Stimulated activated CD4-positive, alpha-beta T cell treated with anti-CD3 and anti-CD28 coated beads, Interleukin-1b, Interleukin-23, amount 100 ng/mL, for 1 hour (primary cell): ENCODE data around the gene DERL2.

Experiments
- DNase-seq, 2 donors: peaks; one replicate each; pipeline ENCODE4 v3.0.0-alpha.2; 2020; ENCODE audit warnings: low read depth in 2 of 2

DERL2 gene

DNA sequence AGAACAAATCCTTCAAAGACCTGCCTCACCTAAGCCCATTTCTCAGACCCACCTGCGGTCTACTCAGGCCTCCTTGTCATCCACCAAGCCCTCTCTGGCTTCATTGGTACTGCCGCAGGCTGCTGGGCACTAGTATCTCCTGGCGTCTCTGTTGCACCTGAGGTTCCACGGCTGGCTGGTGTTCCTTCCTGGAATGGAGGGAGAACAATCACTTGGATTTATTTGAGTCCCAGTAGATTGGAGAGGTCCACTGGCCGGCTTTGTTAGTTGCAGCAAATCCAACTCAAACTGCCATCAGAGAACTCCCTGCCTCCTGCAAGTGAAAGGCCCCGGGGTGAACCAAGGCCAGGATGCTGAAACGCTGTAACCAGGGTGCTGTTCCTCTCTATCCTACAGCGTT is 15.7 kb upstream of the DERL2 start:
- no peak for DNase-seq

DNA sequence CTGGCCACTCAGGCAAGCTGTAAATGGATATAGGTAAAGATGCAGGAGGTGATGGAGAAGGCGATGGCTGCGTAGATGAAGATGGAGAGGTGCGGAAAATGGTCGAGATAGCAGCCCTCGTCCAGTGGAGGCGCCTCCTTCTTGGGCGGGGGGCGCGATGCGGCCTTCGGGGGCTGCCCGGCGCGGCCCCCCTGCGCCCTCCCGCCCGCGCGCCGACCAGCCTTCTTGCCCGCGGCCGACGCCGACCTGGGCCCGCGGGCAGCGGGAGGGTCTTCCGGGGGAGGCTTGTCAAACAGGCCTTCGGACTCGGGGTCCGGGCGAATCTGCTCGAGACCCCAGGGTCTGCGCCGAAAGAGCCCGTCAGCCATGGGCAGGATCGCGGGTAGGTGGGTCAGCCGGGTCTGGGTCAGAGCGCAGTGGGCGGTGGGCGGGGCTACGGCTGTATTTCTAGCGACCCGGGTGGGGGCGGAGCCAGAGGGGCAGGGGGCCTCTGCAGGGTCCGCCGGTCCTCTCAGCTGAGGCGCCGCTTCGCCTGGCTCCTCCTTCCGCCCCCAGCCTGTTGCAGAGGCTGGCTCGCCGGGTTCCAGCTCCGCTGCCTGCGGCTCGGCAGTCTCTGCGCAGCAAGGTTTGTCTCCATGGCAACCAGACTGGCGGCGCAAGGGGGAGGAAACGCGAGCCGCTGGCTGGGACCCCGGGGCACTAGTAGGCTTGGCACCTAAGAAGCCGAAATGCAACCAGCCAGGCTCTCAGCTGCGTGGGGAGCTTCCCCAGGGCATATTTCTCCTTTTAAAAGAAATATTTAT is 14.8 kb upstream of the DERL2 start:
- peak; percentile 36 for DNase-seq

DNA sequence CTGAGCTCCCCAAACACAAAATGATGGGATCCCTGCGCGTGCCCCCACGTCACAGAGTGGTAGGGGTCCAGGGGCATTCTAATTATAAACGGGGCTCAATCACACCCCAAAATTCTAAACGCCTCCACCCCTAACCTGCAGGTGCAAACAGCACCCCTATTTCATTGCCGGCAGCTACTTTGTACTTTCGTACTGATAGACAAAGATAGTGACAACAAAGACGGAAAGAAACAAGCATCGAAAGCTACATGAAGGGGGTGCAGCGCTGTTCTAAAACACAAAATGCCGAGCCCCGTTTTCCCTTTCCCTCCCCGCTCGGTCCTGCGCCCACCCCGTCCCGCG is 14.2 kb upstream of the DERL2 start:
- no peak for DNase-seq

DNA sequence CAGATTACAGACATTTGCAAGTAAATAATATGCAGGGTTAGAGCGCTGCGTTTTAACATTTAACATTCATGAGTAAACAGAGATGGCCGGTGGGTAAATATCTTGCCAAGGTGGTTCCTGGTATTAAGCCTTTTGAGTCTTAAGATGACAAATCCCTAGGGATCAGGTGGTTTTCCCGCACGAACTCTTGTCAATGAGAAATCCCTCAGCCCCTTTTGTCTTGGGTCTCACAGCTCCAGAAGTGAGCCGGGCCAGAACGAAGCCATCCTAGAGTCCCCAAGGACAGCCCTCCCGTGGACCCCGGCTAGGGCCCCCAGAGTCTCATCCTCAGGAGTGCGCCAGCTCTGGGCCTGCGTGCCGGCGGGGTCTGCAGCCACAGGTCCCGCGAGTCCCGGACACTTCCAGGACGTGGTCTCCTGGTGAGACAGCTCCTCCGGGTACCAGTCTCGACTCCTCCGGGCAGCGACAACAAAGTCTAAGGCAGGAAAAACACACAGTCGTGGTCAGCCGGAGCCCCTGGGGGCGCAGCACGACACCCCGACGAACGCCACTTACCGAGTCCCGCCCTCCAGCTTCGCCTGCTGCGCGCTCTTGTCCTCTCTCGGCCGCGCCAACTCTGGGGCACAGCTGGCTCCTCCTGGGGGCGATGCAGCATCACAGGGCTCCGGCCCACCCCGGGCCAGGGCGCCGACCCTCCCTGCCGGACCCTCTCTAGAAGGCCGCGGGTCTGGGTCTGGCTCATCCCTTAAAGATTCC is 13.7 kb upstream of the DERL2 start:
- DNase-seq, result no peak

DNA sequence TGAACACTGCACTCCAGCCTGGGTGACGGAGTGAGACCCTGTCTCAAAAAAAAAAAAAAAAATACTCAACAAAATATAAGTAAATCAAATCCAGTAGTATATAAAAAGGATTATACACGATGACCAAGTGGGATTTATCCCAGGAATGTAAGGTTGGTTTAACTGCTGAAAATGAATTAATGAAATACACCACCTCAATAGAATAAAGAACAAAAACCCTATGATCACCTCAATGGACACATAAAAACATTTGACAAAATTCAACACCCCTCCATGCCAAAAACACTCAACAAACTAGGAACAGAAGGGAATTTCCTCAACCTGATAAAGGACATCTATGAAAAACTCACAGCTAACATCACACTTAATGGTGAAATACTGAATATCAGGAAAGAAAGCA is 7.0 kb upstream of the DERL2 start:
- DNase-seq, result no peak

DNA sequence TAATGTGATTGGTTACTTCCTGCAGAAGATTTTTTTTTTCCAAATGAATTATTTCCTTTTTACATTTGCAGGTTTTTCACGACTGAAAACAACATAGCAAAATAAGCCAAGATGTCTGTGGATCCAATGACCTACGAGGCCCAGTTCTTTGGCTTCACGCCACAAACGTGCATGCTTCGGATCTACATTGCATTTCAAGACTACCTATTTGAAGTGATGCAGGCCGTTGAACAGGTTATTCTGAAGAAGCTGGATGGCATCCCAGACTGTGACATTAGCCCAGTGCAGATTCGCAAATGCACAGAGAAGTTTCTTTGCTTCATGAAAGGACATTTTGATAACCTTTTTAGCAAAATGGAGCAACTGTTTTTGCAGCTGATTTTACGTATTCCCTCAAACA is 2.8 kb upstream of the DERL2 start:
- DNase-seq, result no peak

DNA sequence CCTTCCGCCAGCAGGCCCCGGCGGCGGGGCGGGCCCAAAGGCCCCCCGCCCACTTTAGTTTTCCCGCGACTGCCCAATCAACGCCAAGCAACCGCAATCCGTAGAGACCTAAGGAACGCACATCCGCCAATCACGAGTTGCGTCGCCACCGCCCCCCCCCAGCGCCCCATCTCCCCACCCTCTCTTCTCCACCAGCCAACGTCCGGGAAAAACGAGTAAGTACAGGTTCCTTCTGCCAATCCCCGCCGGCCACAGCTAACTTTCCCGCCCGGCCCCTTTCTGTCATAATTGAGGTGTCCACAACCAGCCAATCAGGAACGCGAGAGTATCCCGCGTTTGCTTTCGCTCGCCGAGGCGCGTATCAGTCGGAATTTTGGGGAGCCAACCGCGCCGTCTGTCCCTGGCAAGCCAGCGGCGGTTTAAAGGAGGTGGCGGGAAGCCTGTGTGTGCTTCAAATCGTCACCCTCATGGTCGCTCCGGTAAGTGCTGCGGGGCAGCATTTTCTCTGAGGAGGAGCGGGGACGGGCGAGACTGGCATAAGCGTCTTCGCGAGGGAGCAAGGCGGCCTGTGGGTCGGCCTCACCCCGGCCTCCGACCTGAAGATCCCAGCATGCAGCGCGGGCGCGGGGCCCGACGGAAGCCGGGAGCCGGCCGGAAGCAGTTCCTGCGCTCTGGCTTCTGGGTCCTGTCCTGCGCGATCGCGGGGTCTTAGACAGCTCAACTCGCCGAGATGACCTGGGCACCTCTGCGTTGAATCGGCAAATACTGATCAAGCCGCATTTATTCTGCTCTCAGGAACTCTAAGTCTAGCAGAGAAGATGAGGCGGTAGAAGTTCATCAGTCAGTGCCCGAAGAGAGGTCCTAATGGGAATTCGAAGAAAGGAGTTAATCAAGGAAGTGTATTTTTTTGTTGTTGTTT is 487 bp upstream of the DERL2 start, which contains the start of gene MIS12:
MIS12 (plus strand) TSS at position 361 of the 919 bp plus-strand sequence. CDS start 2,297 bp downstream, outside the sequence.
- peak; percentile 88 to 97 for DNase-seq

DNA sequence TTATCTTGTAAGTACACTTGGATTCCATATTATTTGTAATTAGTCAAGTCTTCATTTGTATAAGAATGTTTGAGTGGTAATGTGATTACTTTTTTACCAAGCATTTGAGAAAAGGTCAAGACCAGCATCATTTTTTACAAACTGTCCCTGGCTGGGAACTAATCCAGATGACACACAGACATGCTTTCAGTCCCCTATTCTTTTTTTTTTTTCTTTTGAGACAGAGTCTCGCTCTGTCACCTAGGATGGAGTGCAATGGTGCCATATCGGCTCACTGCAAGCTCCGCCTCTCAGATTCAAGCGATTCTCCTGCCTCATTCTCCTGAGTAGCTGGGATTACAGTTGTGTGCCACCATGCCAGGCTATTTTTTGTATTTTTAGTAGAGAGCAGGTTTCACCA is 4.5 kb downstream of the DERL2 start:
- DNase-seq, result no peak

DNA sequence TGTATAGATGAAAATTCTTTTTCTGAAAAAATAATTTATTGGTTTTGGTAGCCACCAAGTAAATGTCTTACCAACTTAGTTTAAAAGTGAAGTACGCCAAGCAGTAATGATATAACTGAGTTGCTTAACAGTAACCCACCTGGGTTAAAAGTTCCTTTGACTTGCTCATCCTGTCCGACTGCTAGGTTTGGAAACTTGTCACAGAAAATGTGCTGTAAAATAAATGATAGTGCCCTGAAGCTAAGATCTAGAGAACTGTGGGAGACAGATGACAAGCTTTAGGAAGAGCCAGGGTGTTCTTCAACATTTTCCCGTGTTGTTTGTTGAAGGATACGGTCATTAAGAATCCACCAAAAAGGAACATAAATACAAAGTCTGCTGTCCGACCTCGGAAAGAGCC is 5.0 kb downstream of the DERL2 start:
- DNase-seq, result no peak

DNA sequence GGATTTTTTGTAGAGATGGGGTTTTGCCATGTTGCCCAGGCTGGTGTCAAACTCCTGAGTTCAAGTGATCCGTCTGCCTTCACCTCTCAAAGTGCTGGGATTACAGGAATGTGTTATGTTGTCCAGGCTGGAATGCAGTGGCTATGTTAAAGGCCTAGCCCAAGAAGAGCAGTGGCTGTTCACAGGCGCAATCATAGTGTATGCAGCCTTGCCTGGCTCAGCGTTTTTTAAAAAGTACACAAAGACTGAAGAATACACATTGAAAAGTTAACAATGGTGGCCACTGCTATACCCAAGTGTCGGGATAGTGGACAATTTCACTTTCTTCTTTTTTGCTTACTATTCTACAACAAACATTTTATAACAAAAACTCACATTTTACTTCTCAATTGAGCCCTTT is 7.0 kb downstream of the DERL2 start:
- DNase-seq, result no peak

DNA sequence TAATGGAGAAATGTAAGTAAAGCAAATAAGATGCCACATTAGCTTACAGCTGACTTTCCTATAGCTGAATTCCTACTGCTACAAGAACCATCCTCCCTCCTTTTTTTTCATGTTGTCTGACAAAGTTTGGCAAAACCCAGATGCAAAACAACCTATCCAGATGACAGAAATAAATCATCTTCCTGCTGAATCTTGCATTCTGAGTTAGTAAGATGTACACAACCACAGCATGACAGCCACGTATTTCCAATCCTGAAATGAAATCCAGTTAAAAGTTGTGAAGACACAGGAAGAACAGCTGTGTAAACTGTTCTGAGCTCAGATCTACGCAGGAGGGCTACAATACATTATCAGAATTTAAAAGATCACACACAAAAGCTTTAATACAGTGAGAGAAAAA is 12.1 kb downstream of the DERL2 start:
- no peak for DNase-seq

DNA sequence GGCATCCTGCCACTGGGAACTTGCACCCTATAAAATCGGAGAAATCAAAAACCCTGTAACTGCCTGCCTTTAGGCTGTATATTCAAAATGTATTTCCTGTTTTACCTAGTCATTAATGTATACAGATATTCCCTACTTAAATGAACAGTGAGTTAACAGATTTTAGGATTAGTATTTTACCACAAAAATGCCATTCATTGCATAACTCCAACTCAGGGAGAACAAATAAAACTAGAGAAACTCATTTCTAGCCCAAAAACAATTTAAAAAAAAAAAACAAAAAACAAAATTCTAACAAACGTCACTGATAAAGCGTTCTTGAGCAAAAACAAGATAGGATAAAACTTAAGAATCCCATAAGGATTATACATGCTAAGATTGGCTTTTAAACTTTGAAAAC is 13.5 kb downstream of the DERL2 start:
- no peak for DNase-seq

DNA sequence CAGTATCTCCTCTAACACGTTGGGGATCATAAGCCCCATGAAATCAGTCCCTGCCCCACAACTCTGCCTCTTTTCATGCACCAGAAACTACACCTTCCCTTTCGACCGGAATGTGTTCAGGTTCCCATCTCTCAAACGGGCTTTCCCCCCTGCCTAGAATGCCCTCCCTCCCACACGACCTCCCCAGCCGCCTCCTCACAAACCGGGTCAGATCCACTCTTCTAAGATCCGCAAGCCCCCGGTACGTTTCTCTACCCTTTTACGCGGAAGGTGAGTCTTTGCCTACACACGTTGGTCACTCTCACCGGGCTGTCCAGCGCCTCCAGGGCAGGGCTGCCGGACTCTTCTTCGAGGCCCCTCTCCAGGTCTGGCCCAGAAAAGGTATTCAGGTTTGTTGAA is 17.9 kb downstream of the DERL2 start:
- no peak for DNase-seq

DNA sequence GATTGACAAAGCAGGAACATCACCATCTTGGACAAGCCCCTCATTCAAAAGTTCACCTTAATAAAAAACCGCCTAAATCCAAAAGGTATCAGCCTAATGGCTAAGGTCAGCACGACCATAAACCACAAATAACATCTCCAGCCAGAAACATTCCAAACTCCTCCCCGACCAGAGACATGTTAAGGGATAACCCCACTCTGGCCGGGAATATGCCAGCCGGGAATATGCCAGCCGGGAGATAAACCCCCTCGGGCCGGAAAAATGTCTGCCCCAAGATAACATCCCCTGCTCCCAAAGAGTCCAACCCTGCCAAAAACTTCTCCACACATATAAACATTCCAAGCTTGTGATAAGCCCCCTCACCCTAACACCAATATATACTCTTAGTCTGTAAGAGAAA is 18.6 kb downstream of the DERL2 start:
- no peak for DNase-seq

DNA sequence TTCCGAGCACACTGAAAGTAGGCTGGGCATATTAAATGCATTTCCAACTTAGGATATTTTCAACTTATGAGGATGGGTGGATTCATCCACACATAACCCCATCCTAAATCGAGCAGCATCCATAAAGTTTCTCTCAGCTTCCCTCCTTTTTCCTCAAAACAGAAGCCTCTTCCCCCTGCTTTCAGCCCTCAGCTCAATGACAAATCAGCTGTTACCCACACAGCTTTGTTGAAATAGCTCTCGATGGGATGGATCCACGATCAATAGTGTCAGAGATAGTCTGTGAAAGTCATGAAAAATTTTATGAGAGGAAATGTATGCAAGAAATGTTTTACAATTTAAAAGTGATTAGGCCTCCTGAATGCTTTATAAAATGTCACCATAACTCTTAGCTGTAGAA is 19.7 kb downstream of the DERL2 start:
- no peak for DNase-seq

DNA sequence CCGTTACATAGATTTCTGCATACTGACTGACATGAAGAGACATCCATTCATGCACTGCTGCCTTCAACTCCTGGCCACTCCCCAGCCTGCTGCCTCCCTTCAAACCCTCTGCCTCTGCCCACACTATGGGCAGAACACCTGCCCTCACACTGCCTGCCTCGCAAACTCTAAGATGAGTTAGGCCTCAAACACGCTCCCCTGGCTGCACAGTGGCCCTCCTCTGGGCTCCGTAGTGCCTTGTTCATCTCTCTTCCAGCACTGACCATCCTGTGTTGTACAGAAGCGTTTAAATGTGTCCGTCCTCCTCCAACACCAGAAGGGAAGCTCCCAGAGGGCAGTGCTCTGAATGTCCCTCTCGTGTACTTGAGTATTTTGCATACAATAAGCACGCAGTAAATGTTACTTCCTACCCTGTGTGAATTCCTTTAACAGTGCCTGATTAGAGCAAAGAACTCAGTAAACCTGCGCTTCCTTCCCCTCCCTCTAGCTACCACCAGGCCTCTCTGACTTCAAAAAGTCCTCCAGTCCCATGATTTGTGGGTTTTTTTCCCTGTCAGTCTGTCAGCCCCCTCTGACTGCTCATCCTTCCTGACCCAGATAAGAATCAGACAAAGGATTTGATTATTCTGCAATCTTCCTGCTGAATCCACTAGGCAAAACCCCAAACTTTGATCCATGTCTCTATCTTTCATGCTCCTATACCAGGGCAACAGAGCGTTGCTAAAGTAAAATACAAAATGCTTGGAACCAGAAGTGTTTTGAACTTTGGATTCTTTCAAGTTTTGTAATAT is 21.1 kb downstream of the DERL2 start:
- no peak for DNase-seq

DNA sequence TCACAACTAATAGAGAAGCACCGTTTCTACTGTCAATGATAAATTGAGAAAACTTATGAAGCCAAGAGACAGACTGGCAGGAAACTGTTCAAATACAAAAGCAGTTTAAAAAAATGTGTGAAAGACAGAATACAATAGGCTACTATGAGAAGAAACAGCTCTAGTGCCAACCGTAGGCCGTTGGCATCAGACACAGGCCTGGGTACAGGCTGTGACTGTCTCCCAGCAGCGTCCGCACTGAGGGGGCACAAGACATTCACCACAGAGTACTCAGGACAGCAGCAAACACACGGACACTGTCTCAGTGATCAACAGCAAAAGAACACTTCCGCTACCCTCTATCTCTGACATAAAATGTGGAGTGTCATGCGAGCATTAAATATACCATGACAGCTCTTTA is 39.2 kb downstream of the DERL2 start:
- no peak for DNase-seq

DNA sequence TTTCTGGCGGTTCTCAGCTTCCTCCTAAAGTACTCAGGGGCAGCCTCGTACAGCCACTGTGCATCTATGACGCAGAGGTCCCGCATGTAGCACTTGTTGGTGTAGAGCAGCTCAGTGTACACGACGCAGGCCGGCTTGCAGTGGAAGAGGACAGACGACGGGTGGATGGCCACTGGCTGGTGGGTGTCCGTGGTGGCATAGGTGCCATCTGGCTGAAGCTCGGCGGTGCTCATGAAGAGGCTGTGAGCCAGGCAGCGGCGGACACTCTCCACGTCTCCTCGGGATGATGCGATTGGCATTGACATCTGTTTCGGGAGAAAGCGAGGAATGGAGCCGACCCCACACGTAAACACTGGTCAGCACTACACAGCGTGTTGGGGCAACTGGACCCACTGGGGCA is 41.8 kb downstream of the DERL2 start:
- no peak for DNase-seq

DNA sequence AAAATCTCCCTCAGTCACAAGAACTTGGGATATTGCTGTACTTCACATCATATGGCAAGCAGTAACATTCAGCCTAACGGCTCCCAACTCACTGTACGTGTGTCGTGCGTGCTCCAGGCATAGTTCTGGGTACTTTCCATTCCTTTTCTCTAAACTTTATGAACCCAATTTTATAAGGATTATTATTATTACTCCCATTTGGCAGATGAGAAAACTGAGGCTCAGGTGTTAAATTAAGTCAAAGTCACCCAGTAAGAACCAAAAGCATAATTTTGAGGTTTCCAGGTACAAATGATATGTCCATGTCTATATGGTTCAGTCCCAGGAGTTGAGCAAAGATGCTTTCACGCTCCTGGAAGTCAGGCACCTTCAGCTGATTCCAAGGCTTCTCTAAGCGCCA is 42.2 kb downstream of the DERL2 start:
- DNase-seq, result no peak

DNA sequence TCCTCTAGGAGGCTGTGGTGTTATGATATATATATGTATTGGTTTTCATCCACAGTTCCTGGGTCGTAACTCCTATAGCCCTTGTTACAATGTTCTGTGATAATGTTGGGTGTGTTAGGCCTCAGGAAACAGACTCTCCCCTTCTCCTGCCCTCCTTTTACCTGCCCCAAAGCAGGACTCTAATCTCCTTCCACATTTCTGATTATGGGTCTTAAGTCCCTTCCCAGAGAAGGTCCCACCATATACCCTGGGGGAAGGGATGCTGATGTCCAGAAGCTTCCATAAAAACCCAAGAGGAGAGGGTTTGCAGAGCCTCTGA is 46.6 kb downstream of the DERL2 start:
- no peak for DNase-seq

DNA sequence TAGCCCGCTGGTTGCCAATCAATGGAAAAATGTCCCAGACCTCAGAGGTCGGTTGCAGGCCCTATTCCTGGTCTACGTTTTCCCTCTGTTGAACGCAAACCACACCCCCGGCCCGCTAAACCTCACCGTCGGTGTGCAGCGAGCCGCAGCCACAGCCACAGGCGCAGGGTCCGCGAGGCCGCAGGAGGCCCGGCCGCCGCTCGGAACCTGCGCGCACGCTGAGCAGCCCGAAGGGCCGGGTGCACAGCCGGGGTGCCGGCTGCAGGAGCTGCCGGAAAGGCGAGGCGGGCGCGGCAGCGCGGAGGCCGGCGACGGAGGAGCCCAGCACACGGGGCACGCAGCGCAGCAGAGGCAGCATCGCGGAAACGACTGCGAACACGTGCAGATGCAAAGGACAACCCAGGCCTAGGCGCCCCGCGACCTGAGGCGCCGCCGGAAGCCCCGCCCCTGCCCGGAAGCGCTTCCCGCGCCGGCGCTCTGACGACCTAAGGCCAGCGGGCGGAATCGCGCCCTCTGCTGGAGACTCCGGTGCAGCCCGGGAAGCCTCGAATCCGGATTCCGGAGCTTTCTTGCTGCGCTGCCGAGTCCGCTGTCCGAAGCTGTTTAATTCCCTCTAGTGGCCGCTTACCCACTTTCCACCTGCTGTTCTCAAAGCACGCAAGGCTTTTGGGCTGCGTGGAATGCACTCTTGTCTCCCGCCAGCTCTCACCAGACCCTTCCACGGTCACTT is 47.1 kb downstream of the DERL2 start, which contains the start of gene C1QBP:
C1QBP (minus strand) TSS at position 440 of the 730 bp plus-strand sequence; CDS start at position 358, 82 bp downstream.
- DNase-seq, result peak; percentile 83 to 90
